Aorta (tissue), 5 donors: Measurements from ENCODE around the gene PAQR5. TPM values are rescaled to one million over a fixed set of nuclear protein-coding genes. Genes with fewer than 3 reads are reported as not detected.
A peak's percentile ranks its signal among the peaks of the same experiment; 100 is the strongest.

Experiments
- ATAC-seq: fragments of 200-7000 bp; cut with Tn5 transposase; one replicate; pipeline ENCODE4 v1.9.1; 2022; ENCODE audit warnings: moderate library complexity; ENCODE audit not compliant: low FRiP score
- DNase-seq, 2 donors: peaks; one replicate each; pipeline ENCODE4 v3.0.0-alpha.2; 2020
- H3K27ac ChIP-seq, 2 donors: one replicate each; pipeline ENCODE4 v1.5.1; 2013; ENCODE audit warnings: low read length in 2 of 2, mild to moderate bottlenecking in 2 of 2, moderate library complexity in 2 of 2, control low read depth in 1 of 2, inconsistent platforms in 1 of 2, low read depth in 1 of 2
- H3K27me3 ChIP-seq, 2 donors: one replicate each; pipeline ENCODE4 v1.6.1; 2013; ENCODE audit warnings: control low read depth in 1 of 2, low read length in 1 of 2, mild to moderate bottlenecking in 1 of 2, moderate library complexity in 1 of 2; ENCODE audit not compliant: insufficient read depth in 2 of 2, control insufficient read depth in 1 of 2
- H3K36me3 ChIP-seq, 2 donors: one replicate each; pipeline ENCODE4 v1.6.1; 2013; ENCODE audit warnings: control low read depth in 1 of 2, low read length in 1 of 2, mild to moderate bottlenecking in 1 of 2; ENCODE audit not compliant: insufficient read depth in 2 of 2, control insufficient read depth in 1 of 2
- H3K4me1 ChIP-seq, 2 donors: one replicate each; pipeline ENCODE4 v1.6.1; 2013; ENCODE audit warnings: low read length in 2 of 2, control low read depth in 1 of 2, mild to moderate bottlenecking in 1 of 2, moderate library complexity in 1 of 2; ENCODE audit not compliant: insufficient read depth in 2 of 2, control insufficient read depth in 1 of 2
- H3K4me3 ChIP-seq, 2 donors: one replicate each; pipeline ENCODE4 v1.5.1; 2013; ENCODE audit warnings: low read length in 2 of 2, control low read depth in 1 of 2, mild to moderate bottlenecking in 1 of 2
- H3K9me3 ChIP-seq: one replicate; pipeline ENCODE4 v1.6.1; 2013; ENCODE audit warnings: mild to moderate bottlenecking, low read length; ENCODE audit not compliant: control insufficient read depth
- WGBS, 2 donors: extraction: QIAGEN DNeasy Blood & Tissue Kit; methylation state at CpG; one replicate each; pipeline ENCODE4 v1.1.7; 2013; 5-methylcytosine and 5-hydroxymethylcytosine counted together
- intact Hi-C, 2 donors: fragments of 100-400 bp; cut with DNase I; formaldehyde crosslinking; loops; one replicate each; pipeline versions ENCODE4 v1.14.2 to v1.15.0; 2022
- polyA plus RNA-seq, 2 donors: library from polyadenylated mRNA; stranded (reverse); fragments of 200-250 nt; gene quantifications; one replicate each; pipeline ENCODE4 v1.2.3, GENCODE V29; 2013
- total RNA-seq, 2 donors: library from RNA; stranded (reverse); fragmentation: NEBNext Ultra II Directional; extraction: Animal tissue kit (Norgen Biotek cat#: 25700); gene quantifications; one replicate each; pipeline ENCODE4 v1.2.1, GENCODE V29; 2021
- donor health status: healthy with polysubstance abuse.
- donor health status: Bipolar disorder and iron deficiency.
- donor health status: DM: no; HTN: no; CAD: no.
- donor health status: DM: no; HTN: no; CAD: no.
- donor health status: DM: yes; HTN: yes; CAD: no.

PAQR5 gene
- total and polyA plus RNA-seq, 4 donors: 0.31 to 1.9 (median 0.54) TPM

- DNase-seq (no peak), ATAC-seq (peak; percentile 58)
- H3K4me1 ChIP-seq: peaks cover 0 to 8% of the 10 kb centered on the region in 2 donors
- no peaks in the 10 kb centered on the region for H3K27me3 ChIP-seq
- intact Hi-C loops: no loop called here
- 57 to 60% methylated on average over 9 of the region's 9 CpGs for WGBS, 2 donors
- H3K36me3 ChIP-seq: no peaks in the 10 kb centered on the region
- H3K9me3 ChIP-seq: no peaks in the 10 kb centered on the region
- H3K27ac ChIP-seq: no peak overlapping the region
- no peak overlapping the region for H3K4me3 ChIP-seq
Observed at GRCh38 chr15:69410248-69410874, 111.6 kb downstream of the PAQR5 start.

- H3K27ac ChIP-seq: no peak overlapping the region
- H3K4me3 ChIP-seq: no peak overlapping the region
- intact Hi-C loops: no loop called here
- no peaks in the 10 kb centered on the region for H3K36me3 ChIP-seq
- no peak for ATAC-seq
- no peaks in the 10 kb centered on the region for H3K9me3 ChIP-seq
- peaks cover 2 to 8% of the 10 kb centered on the region in 2 donors for H3K4me1 ChIP-seq
- DNase-seq: no peak
- no peaks in the 10 kb centered on the region for H3K27me3 ChIP-seq
Observed at GRCh38 chr15:69412274-69412673, 113.6 kb downstream of the PAQR5 start.

- Histone ChIP-seq H3K9me3 (no peaks in the 10 kb centered on the region), H3K4me1 (peaks cover 2 to 8% of the 10 kb centered on the region in 2 donors), H3K36me3 (no peaks in the 10 kb centered on the region), H3K27ac (no peak overlapping the region), H3K27me3 (no peaks in the 10 kb centered on the region), H3K4me3 (no peak overlapping the region)
- ATAC-seq: no peak
- 55 to 61% methylated on average over 1 of the region's 1 CpG for WGBS, 2 donors
- intact Hi-C loops: no loop called here
- no peak for DNase-seq
Observed at GRCh38 chr15:69412701-69413100, 114.0 kb downstream of the PAQR5 start.

DNA sequence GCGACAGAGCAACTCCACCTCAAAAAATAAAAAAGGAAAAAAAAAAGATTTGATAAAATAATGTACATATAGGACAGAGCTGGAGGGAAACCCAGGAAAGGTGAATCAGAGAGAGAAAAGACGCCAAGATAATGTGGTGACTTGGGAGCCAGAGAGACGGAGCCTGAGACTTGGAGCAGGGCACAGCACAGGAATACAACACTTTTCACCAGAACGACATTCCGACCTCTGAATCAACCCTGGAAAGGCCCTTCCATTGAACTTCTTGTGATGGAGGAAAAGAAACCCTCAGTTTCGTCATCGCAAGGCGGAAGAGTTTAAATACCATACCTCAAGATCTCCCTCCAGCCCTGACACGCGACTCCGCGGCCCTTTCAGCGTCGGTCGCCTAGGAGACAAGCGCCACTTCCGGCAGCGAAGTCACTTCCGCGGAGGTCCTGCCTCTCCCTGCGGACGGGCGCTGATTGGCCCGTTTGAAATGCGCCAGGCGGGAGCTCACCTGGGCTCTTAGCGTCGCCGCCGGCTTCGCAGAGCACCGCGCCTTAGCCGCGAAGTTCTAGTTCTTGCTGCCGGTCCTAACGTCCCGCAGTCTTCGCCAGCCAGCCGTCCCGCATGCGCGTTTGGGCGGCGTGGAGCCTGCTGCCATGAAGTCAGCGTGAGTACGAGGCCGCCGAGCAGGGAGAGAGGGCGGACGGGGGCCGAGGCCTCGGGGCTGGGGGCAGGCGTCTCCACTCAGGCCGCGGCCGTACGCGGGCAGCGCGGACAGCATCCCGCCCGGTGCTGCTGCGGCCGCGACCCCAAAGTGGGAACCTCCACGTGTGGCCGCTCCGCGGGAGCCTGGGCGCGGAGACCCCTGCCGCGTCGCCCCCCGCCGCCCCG is 115.3 kb downstream of the PAQR5 start, which contains the start of gene KIF23:
TSS of gene KIF23 (plus strand) at position 528 of the 879 bp plus-strand sequence. CDS start at position 645, 117 bp downstream.
- DNase-seq: peak; percentile 94 to 97
- ATAC-seq: peak; percentile 95
- intact Hi-C loops: loop anchor here (2.0 kb wide), 1 partner anchor 39 kb away; the partner anchor contains the start of gene RPLP1 (in 2 of the 2)
- Histone ChIP-seq H3K27me3 (no peaks in the 10 kb centered on the region), H3K36me3 (no peaks in the 10 kb centered on the region), H3K27ac (peak within 1 kb of the TSS; percentile 91 to 97), H3K4me1 (peaks cover 2 to 8% of the 10 kb centered on the region in 2 donors), H3K4me3 (peak within 1 kb of the TSS; percentile 80 to 82), H3K9me3 (no peaks in the 10 kb centered on the region)
- WGBS, 2 donors: 1% methylated on average over 76 to 78 of the region's 78 CpGs

DNA sequence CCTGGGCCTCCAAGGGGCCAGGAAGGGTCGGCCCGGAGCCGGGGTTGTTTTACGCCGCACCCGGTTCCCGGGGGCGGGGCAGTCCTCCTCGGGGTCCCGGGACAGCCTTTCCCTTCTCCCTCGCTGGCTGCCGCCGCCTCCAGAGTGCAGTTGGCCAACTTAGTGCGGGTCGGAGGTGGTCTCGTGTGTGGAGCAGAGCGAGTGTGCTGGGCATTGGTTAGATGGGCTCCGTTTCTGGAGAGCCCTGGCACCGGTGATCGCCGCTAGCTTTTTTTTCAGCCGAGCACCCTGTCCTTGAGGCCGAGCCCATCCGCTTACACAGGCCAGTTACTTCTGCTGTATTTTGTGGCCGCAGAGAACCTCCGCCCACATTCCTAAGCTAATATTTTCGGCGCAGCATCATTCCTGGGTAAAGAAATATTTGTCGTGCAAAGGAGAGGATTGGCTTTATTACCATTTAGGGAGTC is 116.0 kb downstream of the PAQR5 start:
- ATAC-seq (peak; percentile 79), DNase-seq (peak; percentile 72 to 84)
- intact Hi-C loops: loop anchor here (2.0 kb wide), 1 partner anchor 38 kb away; the partner anchor contains the start of gene RPLP1 (in 2 of the 2)
- Histone ChIP-seq H3K4me3 (peak overlapping the region; percentile 80 to 82), H3K9me3 (no peaks in the 10 kb centered on the region), H3K36me3 (no peaks in the 10 kb centered on the region), H3K27ac (peak overlapping the region; percentile 91 to 97), H3K4me1 (peaks cover 2 to 8% of the 10 kb centered on the region in 2 donors), H3K27me3 (no peaks in the 10 kb centered on the region)
- 1% methylated on average over 27 to 29 of the region's 29 CpGs for WGBS, 2 donors

GRCh38 chr15:69415381-69415780 is 116.7 kb downstream of the PAQR5 start:
- Histone ChIP-seq H3K27ac (peak overlapping the region in 1 of 2 donors; percentile 85), H3K9me3 (no peaks in the 10 kb centered on the region), H3K36me3 (no peaks in the 10 kb centered on the region), H3K4me1 (peaks cover 2 to 8% of the 10 kb centered on the region in 2 donors), H3K27me3 (no peaks in the 10 kb centered on the region), H3K4me3 (no peak overlapping the region)
- intact Hi-C loops: loop anchor here (2.0 kb wide), 1 partner anchor 37 kb away; the partner anchor contains the start of gene RPLP1 (in 2 of the 2)
- DNase-seq: no peak
- no peak for ATAC-seq
- WGBS, 2 donors: 6 to 20% methylated on average over 3 of the region's 3 CpGs

DNA sequence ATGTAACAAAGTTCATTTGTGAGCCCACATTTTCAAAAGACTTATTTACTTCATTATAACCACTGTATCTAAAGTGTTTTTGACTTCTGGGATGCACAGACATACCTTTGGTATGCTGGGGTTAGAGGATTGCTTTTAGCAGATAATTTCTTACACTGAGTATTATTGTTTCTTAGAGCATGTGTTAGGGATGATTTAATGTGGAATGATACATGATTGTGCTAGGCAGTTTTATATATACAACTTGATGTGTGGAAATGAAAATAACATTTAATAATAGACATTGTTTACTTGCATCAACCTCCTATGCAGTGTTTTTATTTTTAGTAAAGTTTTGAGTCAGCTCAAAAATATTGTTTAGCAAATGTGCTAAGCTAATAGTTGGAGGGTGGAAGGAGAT is 118.9 kb downstream of the PAQR5 start:
- ATAC-seq: no peak
- no peak for DNase-seq
- Histone ChIP-seq H3K27ac (no peak overlapping the region), H3K27me3 (no peaks in the 10 kb centered on the region), H3K4me1 (peaks cover 2 to 5% of the 10 kb centered on the region in 2 donors), H3K36me3 (no peaks in the 10 kb centered on the region), H3K9me3 (no peaks in the 10 kb centered on the region), H3K4me3 (no peak overlapping the region)
- intact Hi-C loops: no loop called here

DNA sequence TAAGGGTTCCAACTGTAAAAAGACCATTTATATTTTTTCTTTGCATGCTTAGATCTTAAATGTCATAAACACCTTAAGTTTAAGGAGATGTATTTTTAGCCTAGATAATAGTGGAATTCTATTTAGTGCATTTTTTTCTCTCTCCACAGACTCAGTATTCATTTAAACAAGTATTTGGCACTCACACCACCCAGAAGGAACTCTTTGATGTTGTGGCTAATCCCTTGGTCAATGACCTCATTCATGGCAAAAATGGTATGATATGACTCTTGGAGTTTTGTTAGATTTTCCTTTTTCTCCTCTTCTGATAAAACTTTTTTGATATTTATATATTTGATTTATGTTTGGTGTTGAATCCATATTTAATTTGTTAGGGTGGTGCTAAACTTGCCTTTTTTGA is 122.8 kb downstream of the PAQR5 start:
- no peak overlapping the region for H3K4me3 ChIP-seq
- no peak for DNase-seq
- peaks cover 0 to 1% of the 10 kb centered on the region in 2 donors for H3K36me3 ChIP-seq
- no peaks in the 10 kb centered on the region for H3K27me3 ChIP-seq
- ATAC-seq: no peak
- no peaks in the 10 kb centered on the region for H3K9me3 ChIP-seq
- peaks cover 0 to under 1% of the 10 kb centered on the region in 2 donors for H3K4me1 ChIP-seq
- intact Hi-C loops: no loop called here
- H3K27ac ChIP-seq: no peak overlapping the region
